HUES64 (cell line): ENCODE results near the gene FAM117A.
"Not testable (repeated sequence)": the region's sequence is repeated elsewhere in the genome, so short reads cannot be mapped to it uniquely, and the experiment has no call there.

Experiments used
- H3K27ac ChIP-seq: 2 replicates; pipeline ENCODE4 v1.7.0; 2013; ENCODE audit warnings: low read depth, low read length, inconsistent platforms
- H3K27me3 ChIP-seq: 2 replicates; pipeline ENCODE4 v1.6.1; 2013; ENCODE audit warnings: mild to moderate bottlenecking, low read length; ENCODE audit not compliant: insufficient read depth
- H3K36me3 ChIP-seq: 2 replicates; pipeline ENCODE4 v1.6.1; 2013; ENCODE audit warnings: mild to moderate bottlenecking, low read length; ENCODE audit not compliant: insufficient read depth
- H3K4me1 ChIP-seq: 2 replicates; pipeline ENCODE4 v1.6.1; 2013; ENCODE audit warnings: mild to moderate bottlenecking, low read length, moderate library complexity; ENCODE audit not compliant: insufficient read depth
- H3K4me3 ChIP-seq: 2 replicates; pipeline ENCODE4 v1.5.1; 2013; ENCODE audit warnings: mild to moderate bottlenecking, low read length, moderate library complexity
- H3K9ac ChIP-seq: 2 replicates; pipeline ENCODE4 v1.6.1; 2013; ENCODE audit warnings: mild to moderate bottlenecking, low read depth, low read length
- H3K9me3 ChIP-seq: 2 replicates; pipeline ENCODE4 v1.6.1; 2013; ENCODE audit warnings: low read depth, low read length; ENCODE audit not compliant: insufficient read depth
- WGBS: fragments of 150-250, 120-280 bp; methylation state at CpG from one replicate; pipeline ENCODE4 v1.1.7; 2013; ENCODE audit warnings: missing lambda C conversion rate; 5-methylcytosine and 5-hydroxymethylcytosine counted together

FAM117A gene

DNA sequence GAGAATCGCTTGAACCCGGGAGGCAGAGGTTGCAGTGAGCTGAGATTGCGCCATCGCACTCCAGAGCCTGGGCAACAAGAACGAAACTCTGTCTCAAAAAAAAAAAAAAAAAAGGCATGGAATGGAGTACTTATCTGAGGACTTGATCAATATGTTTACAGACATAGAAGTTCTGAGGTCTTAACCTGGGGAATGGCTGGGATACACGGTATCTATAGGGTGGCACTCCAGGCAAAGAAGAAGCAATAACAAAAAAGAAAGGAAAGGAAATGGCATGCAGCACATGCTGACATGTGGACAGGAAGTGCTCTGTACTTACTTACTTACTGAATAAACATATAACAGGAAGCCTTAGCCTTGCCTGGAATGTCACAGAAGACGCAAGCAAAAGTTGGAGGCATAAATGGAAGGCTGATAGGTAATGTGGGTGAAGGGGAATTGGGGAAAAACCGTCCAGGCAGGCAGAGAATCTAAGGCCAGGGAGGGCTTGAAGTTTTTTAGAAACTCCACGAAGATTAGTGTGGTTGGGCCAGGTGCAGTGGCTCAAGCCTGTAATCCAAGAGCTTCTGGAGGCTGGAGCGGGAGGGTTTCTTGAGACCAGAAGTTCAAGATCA, 75.9 kb downstream of the FAM117A start:
- WGBS = 88% methylated on average over 10 of the region's 10 CpGs
- H3K9me3 ChIP-seq = no peaks in the 10 kb centered on the region
- no peak overlapping the region for H3K27ac ChIP-seq
- H3K36me3 ChIP-seq = no peaks in the 10 kb centered on the region
- H3K27me3 ChIP-seq = no peaks in the 10 kb centered on the region
- no peak overlapping the region for H3K9ac ChIP-seq
- H3K4me1 ChIP-seq = peaks cover 7% of the 10 kb centered on the region
- H3K4me3 ChIP-seq = no peak overlapping the region

DNA sequence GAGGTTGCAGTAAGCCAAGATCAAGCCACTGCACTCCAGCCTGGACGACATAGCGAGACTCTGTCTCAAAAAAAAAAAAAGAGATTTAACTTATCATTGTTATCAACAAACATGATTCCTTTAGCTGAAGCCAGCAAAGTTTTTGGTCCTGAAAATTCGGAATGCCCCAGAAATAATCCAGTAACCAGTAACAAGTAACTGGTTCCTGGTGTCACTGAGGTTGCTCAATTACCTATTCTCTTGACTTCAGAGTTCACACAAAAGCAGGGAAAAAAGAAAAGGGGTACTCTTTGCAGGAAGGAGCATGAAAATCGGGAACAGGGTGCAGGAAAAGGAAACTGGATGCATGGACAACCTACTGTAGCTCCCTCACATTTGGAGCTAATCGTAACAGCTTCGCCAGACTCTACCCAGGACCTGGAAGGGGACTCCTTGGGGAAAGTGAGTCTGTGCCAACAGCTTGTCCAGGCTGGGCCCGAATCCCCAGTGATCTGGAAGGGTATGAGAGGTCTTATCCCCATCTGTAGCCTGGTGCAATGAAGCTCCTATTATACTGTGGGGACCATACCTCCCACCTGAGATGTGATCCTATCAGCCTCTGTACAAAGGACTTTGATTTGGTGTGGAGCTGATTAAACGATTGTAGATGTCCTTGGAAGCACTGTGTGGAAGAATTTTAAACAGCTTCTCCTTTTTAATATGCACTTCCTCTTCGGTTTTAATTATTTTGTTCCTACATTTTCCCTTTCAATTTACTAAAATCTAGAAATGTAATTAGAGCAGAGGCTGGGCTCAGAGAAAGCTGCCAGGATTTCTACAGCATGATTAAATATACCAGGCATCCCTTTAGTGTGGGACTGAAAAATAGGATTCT, 82.6 kb downstream of the FAM117A start:
- WGBS = 88% methylated on average over 7 of the region's 9 CpGs
- no peaks in the 10 kb centered on the region for H3K27me3 ChIP-seq
- H3K36me3 ChIP-seq = no peaks in the 10 kb centered on the region
- peaks cover 9% of the 10 kb centered on the region for H3K4me1 ChIP-seq
- H3K27ac ChIP-seq = no peak overlapping the region
- H3K4me3 ChIP-seq = no peak overlapping the region
- peaks cover 4% of the 10 kb centered on the region; the same call in 1 of the 2 replicates for H3K9me3 ChIP-seq
- H3K9ac ChIP-seq = no peak overlapping the region

DNA sequence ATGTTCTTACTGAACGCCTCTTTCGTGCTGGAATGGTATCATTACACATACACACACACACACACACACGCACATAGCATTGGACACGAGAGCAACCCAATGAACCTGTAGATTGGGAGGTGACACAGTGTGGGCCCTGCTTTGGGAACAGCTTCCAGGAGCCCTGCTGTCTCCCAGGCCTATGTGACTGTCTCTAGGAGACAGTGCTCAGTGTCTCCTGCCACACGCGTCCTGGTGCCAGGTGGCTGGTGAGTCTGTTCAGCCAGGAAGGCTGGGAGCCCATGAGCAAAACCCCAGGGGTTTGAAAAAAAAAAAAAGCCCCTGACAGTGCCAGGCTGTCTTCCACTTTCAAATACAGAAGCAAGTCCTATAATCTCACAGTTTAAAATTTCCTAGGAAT, 83.6 kb downstream of the FAM117A start:
- WGBS = 87% methylated on average over 5 of the region's 6 CpGs
- no peak overlapping the region for H3K4me3 ChIP-seq
- H3K9ac ChIP-seq = no peak overlapping the region
- H3K36me3 ChIP-seq = peaks cover 2% of the 10 kb centered on the region; the same call in 1 of the 2 replicates
- no peak overlapping the region for H3K27ac ChIP-seq
- peaks cover 13% of the 10 kb centered on the region for H3K4me1 ChIP-seq
- H3K27me3 ChIP-seq = no peaks in the 10 kb centered on the region
- peaks cover 4% of the 10 kb centered on the region; the same call in 1 of the 2 replicates for H3K9me3 ChIP-seq

DNA sequence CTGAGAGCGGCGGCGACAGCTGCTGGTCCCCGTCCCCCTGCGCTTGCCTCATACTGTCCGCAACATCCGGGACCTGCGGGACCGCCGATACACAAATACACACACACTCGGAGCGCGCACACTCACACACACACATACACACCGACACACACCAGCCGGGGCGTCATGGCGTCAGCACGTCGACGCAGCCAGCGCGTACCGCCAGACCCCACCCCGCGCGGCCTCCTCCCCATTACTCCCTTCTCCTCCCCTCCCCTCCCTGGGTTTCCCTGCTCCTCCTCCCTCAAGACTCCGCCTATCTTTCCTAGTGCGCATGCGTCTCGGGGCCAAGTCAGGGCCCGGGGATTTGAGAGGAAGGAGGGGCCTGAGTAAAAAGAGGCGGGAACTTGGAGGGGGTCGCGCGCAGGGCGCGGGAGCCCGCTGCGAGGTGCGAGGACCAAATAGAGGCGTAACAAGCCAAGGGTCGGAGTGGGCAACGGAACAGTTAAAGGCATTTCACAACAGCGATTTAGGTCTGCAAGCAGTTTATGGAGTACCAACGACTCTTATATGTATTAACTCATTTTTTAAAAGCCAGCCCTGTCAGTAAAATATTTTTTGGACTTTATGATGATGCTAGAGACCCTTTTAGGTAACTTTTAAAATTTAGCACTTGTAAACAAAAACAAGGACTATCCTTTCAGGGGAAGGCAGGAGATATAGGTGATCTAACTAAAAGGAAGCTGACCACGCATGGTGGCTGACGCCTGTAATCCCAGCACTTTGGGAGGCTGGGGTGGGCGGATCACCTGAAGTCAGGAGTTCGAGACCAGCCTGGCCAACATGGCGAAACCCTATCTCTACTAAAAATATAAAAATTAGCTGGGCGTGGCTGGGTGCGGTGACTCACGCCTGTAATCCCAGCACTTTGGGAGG, 85.7 kb downstream of the FAM117A start, which contains the start of gene SPOP:
Gene SPOP, minus strand, starts transcription at position 165 of the 915 bp plus-strand sequence. CDS start 55,287 bp downstream, outside the sequence.
- WGBS = 17% methylated on average over 52 of the region's 53 CpGs
- peak within 1 kb of the TSS; percentile 82 for H3K4me3 ChIP-seq

DNA sequence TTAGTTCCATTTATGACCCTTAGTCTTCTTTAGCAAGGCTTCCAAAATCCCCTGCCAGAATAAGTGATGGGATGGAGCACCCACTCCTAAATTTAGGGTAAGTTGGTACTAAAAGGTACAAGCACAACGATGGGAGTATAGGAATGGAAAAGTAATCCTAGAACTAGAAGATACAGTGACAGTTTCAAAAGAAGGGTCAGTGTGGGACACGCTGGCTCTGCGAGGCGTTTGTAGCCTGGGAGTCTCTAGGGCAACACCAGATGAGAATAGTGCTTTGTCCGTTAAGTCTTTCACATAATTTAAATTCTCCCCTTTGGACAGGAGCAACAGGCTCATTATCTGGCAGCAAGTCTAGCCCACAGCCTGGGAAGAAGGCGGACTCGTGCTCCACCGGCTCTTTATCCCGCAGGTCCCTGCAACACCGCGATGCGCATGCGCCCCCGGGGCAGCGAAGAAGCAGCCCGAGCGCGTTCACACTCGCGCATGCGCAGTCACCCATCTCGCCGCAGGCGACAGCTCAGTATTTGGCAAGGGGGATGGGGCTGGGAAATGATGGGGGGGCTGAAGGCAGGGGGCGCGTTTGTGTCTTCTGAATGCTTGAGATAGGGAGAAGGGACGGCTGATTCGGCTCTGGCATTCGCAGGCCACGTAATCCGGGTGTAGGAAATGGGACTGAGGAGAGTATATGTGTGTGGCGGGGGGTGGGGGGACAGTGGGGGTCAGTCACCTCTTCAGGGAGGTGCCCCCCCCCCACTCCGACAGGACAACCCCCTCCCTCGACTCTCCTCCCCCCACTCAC, 86.6 kb downstream of the FAM117A start:
- H3K4me3 ChIP-seq = peak overlapping the region; percentile 82
- under 1% methylated on average over 32 of the region's 34 CpGs for WGBS
- peaks cover 10% of the 10 kb centered on the region; the same call in 1 of the 2 replicates for H3K36me3 ChIP-seq
- H3K9ac ChIP-seq = peak overlapping the region; percentile 81
- H3K27me3 ChIP-seq = no peaks in the 10 kb centered on the region
- H3K9me3 ChIP-seq = peaks cover 4% of the 10 kb centered on the region; the same call in 1 of the 2 replicates
- peaks cover 13% of the 10 kb centered on the region for H3K4me1 ChIP-seq
- peak overlapping the region; percentile 92 for H3K27ac ChIP-seq

More for the DNA sequence above, 85.7 kb downstream of the FAM117A start, which contains the start of gene SPOP:
- Histone ChIP-seq H3K9me3 (peaks cover 4% of the 10 kb centered on the region; the same call in 1 of the 2 replicates), H3K27ac (peak within 1 kb of the TSS; percentile 92), H3K4me1 (peaks cover 13% of the 10 kb centered on the region), H3K27me3 (no peaks in the 10 kb centered on the region), H3K36me3 (peaks cover 10% of the 10 kb centered on the region; the same call in 1 of the 2 replicates), H3K9ac (peak within 1 kb of the TSS; percentile 81)

DNA sequence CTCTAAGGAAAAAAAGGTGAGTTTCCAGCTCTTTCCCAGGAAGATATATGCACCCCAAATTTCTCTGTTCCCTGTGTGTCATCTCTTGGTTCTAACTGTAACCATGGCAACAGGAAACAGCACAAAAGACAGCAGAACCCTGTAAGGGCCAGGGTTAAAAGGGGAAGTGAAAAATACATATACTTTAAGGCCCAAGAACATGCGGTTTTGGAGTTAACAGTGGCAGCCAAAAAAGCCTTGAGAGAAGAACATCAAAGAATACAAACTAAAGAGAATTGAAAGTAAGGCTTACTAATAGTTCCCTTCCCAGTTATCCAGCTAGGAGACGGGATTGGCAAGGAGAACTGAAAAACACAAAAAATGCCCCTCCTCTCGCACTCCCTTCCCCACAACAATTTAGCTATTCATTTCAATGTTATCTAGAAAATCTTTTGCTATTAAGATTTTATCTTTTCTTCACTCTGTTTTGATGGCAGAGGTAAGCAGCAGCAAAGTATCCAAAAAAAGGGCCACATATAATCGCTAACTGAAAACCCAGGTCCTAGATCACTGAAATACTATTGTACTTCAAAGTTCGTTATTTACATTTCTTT, 87.6 kb downstream of the FAM117A start:
- Histone ChIP-seq H3K4me3 (peak overlapping the region; percentile 82), H3K36me3 (peaks cover 10% of the 10 kb centered on the region; the same call in 1 of the 2 replicates), H3K27ac (no peak overlapping the region; the same call in 1 of the 2 replicates), H3K4me1 (peaks cover 13% of the 10 kb centered on the region), H3K27me3 (no peaks in the 10 kb centered on the region), H3K9ac (peak overlapping the region; percentile 81), H3K9me3 (peaks cover 4% of the 10 kb centered on the region; the same call in 1 of the 2 replicates)
- 82% methylated on average over 4 of the region's 5 CpGs for WGBS

DNA sequence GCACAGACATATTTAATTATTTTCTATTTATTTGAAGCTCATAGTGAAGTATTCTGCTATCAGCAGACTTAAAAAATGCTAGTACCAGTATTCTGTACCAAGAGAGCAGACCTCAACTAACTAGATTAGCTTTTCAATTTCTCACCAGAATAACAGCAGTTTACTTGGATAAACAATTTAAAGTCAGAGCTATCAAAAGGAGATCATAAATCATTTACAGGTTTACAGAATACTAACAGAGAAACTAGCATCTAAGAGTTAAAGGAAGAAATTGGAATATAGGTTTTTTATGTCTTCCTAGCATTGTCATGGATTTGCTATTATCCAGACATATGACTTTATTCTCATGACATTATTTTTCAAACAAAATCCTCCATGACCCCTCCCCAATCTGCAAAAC, 89.4 kb downstream of the FAM117A start:
- H3K9ac ChIP-seq = no peak overlapping the region
- H3K4me3 ChIP-seq = no peak overlapping the region
- peaks cover 4% of the 10 kb centered on the region; the same call in 1 of the 2 replicates for H3K9me3 ChIP-seq
- H3K27me3 ChIP-seq = no peaks in the 10 kb centered on the region
- peaks cover 10% of the 10 kb centered on the region; the same call in 1 of the 2 replicates for H3K36me3 ChIP-seq
- H3K27ac ChIP-seq = no peak overlapping the region
- peaks cover 13% of the 10 kb centered on the region for H3K4me1 ChIP-seq

DNA sequence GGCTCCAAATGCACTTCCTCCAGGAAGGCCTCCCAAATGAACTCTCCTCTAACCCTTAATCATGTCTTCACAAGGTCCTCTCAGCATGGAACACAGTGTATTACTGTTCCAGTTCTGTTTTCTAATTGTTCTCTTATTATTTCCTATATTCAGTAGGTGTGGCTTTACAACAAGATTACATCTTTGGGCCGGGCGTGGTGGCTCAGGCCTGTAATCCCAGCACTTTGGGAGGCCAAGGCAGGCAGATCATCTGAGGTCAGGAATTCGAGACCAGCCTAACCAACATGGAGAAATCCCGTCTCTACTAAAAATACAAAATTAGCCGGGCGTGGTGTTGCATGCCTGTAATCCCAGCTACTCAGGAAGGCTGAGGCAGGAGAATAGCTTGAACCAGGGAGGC, 90.3 kb downstream of the FAM117A start:
- H3K4me1 ChIP-seq = peaks cover 13% of the 10 kb centered on the region
- H3K9me3 ChIP-seq, H3K27me3 ChIP-seq, H3K9ac ChIP-seq, H3K27ac ChIP-seq, H3K4me3 ChIP-seq: not testable (repeated sequence)
- peaks cover 10% of the 10 kb centered on the region; the same call in 1 of the 2 replicates for H3K36me3 ChIP-seq
- 97% methylated on average over 6 of the region's 6 CpGs for whole genome bisulfite sequencing

DNA sequence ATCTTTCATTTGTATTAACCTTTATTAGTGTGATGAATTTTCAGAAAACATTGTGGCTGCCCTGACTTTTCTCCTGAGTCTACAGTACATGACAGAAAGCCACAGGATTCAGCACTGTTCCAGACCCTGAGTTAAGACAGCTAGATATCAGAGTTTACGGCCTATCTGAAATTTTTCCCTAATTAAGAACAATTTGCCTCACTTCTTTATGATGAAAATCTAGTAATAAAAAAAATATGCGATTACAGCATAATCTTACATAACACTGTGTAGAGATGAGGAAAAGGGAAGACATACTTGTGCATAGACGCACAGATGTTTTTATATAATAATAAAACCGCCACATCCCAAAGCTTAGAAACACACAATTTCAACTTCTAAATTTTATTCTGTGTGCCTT, 93.3 kb downstream of the FAM117A start:
- no peak overlapping the region for H3K27ac ChIP-seq
- H3K9ac ChIP-seq = no peak overlapping the region
- H3K36me3 ChIP-seq = peaks cover 10% of the 10 kb centered on the region; the same call in 1 of the 2 replicates
- no peaks in the 10 kb centered on the region for H3K9me3 ChIP-seq
- WGBS = no CpG with 5 or more reads among the region's 4 CpGs
- H3K4me1 ChIP-seq = no peaks in the 10 kb centered on the region
- H3K27me3 ChIP-seq = no peaks in the 10 kb centered on the region
- H3K4me3 ChIP-seq = no peak overlapping the region

DNA sequence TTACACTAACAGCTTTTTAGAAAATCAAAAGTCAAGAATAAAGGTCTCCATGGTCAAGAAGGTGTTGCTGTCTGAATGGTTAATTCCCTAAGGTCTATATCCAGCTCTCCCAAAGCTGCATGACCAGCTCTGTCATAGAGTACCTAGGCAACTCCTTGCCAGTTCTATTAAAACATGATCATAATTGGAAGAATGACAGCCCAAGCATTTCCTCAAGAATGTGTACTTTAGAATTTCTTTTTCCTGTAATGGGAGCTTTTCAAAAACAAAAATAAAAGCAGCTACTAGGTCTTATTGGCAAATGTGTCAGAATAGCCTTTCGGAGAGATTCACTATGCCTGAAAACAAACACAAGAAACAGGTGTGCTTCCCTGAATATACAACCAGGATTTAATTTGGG, 93.9 kb downstream of the FAM117A start:
- Histone ChIP-seq H3K4me3 (no peak overlapping the region), H3K9ac (no peak overlapping the region), H3K9me3 (no peaks in the 10 kb centered on the region), H3K36me3 (peaks cover 5% of the 10 kb centered on the region; the same call in 1 of the 2 replicates), H3K27me3 (no peaks in the 10 kb centered on the region), H3K4me1 (no peaks in the 10 kb centered on the region), H3K27ac (no peak overlapping the region)
- WGBS = 91% methylated on average over 1 of the region's 1 CpG
